Liver (tissue), 9 donors: ENCODE measurements around the gene ASCC1. TPM values are rescaled to one million over a fixed set of nuclear protein-coding genes. Genes with fewer than 3 reads are reported as not detected.

Source experiments
- DNase-seq: peaks from one replicate; pipeline ENCODE4 v3.0.0-alpha.2; 2017; ENCODE audit warnings: low spot score
- H3K27ac ChIP-seq, 2 donors: one replicate each; pipeline ENCODE4 v1.7.0; 2013; ENCODE audit warnings: inconsistent platforms in 2 of 2, low read length in 2 of 2, control low read depth in 1 of 2, low read depth in 1 of 2, mild to moderate bottlenecking in 1 of 2
- H3K27me3 ChIP-seq, 4 donors: one replicate each; pipeline versions ENCODE4 v1.6.1 to v1.7.0; 2013; ENCODE audit warnings: low read length in 3 of 4, inconsistent platforms in 1 of 4, mild to moderate bottlenecking in 1 of 4, moderate library complexity in 1 of 4; ENCODE audit not compliant: control insufficient read depth in 4 of 4, insufficient read depth in 4 of 4
- H3K36me3 ChIP-seq, 4 donors: one replicate each; pipeline versions ENCODE4 v1.6.1 to v1.7.0; 2013; ENCODE audit warnings: low read length in 3 of 4, mild to moderate bottlenecking in 3 of 4, low read depth in 1 of 4, moderate library complexity in 1 of 4; ENCODE audit not compliant: control insufficient read depth in 4 of 4, insufficient read depth in 3 of 4
- H3K4me1 ChIP-seq, 4 donors: one replicate each; pipeline versions ENCODE4 v1.6.1 to v1.7.0; 2013; ENCODE audit warnings: low read length in 3 of 4, mild to moderate bottlenecking in 3 of 4, moderate library complexity in 1 of 4; ENCODE audit not compliant: control insufficient read depth in 4 of 4, insufficient read depth in 4 of 4
- H3K4me3 ChIP-seq, 3 donors: one replicate each; pipeline versions ENCODE4 v1.6.1 to v1.7.0; 2013; ENCODE audit warnings: low read length in 3 of 3, control low read depth in 1 of 3, low read depth in 1 of 3, mild to moderate bottlenecking in 1 of 3
- H3K9ac ChIP-seq, 2 donors: one replicate each; pipeline ENCODE4 v1.7.0; 2013; ENCODE audit warnings: low read length in 2 of 2, mild to moderate bottlenecking in 2 of 2, moderate library complexity in 2 of 2, control low read depth in 1 of 2, low read depth in 1 of 2
- H3K9me3 ChIP-seq, 4 donors: one replicate each; pipeline versions ENCODE4 v1.6.1 to v1.7.0; 2013; ENCODE audit warnings: low read length in 3 of 4; ENCODE audit not compliant: control insufficient read depth in 4 of 4
- ATF3 ChIP-seq: IDR thresholded peaks from 2 replicates; pipeline ENCODE4 v1.6.1; 2016; ENCODE audit warnings: antibody characterized with exemption
- CTCF ChIP-seq: fragments of 150-350 bp; IDR thresholded peaks from 2 replicates; pipeline ENCODE4 v1.5.1; 2017; ENCODE audit warnings: improper control_type of control experiment, low read depth, low read length; ENCODE audit not compliant: missing input control
- EGR1 ChIP-seq, 2 donors: IDR thresholded peaks; 2 replicates each; pipeline ENCODE4 v1.6.1; 2016 to 2018; ENCODE audit warnings: antibody characterized with exemption in 2 of 2, low read depth in 2 of 2
- FOXA1 ChIP-seq: IDR thresholded peaks from 2 replicates; pipeline ENCODE4 v1.6.1; 2016; ENCODE audit warnings: antibody characterized with exemption
- FOXA2 ChIP-seq: IDR thresholded peaks from 2 replicates; pipeline ENCODE4 v1.6.1; 2016; ENCODE audit warnings: antibody characterized with exemption
- GABPA ChIP-seq, 2 donors: IDR thresholded peaks in 1 of 2; conservative IDR thresholded peaks in 1 of 2; 2 replicates each; pipeline ENCODE4 v1.6.1; 2016; ENCODE audit warnings: antibody characterized with exemption in 2 of 2, mild to moderate bottlenecking in 1 of 2, moderate library complexity in 1 of 2
- HNF4A ChIP-seq, 2 donors: conservative IDR thresholded peaks; 2 replicates each; pipeline ENCODE4 v1.6.1; 2016; ENCODE audit warnings: antibody characterized with exemption in 2 of 2, mild to moderate bottlenecking in 2 of 2
- JUND ChIP-seq, 2 donors: IDR thresholded peaks; 2 replicates each; pipeline ENCODE4 v1.6.1; 2016; ENCODE audit warnings: antibody characterized with exemption in 2 of 2
- MAX ChIP-seq: IDR thresholded peaks from 2 replicates; pipeline ENCODE4 v1.6.1; 2016; ENCODE audit warnings: antibody characterized with exemption
- NR2F2 ChIP-seq: IDR thresholded peaks from 2 replicates; pipeline ENCODE4 v1.6.1; 2016; ENCODE audit warnings: antibody characterized with exemption
- RAD21 ChIP-seq, 2 donors: IDR thresholded peaks; 2 replicates each; pipeline ENCODE4 v1.6.1; 2016; ENCODE audit warnings: antibody characterized with exemption in 2 of 2, mild to moderate bottlenecking in 2 of 2
- REST ChIP-seq: IDR thresholded peaks from 2 replicates; pipeline ENCODE4 v1.6.1; 2016; ENCODE audit warnings: antibody characterized with exemption, mild to moderate bottlenecking
- RXRA ChIP-seq, 2 donors: IDR thresholded peaks; 2 replicates each; pipeline ENCODE4 v1.6.1; 2017 to 2018; ENCODE audit warnings: antibody characterized with exemption in 2 of 2, mild to moderate bottlenecking in 1 of 2
- SP1 ChIP-seq: IDR thresholded peaks from 2 replicates; pipeline ENCODE4 v1.6.1; 2018; ENCODE audit warnings: antibody characterized with exemption, mild to moderate bottlenecking
- TAF1 ChIP-seq: conservative IDR thresholded peaks from 2 replicates; pipeline ENCODE4 v1.6.1; 2016; ENCODE audit warnings: antibody characterized with exemption, mild to moderate bottlenecking
- YY1 ChIP-seq: IDR thresholded peaks from 2 replicates; pipeline ENCODE4 v1.6.1; 2016; ENCODE audit warnings: antibody characterized with exemption, mild to moderate bottlenecking
- ZBTB33 ChIP-seq: IDR thresholded peaks from 2 replicates; pipeline ENCODE4 v1.6.1; 2016; ENCODE audit warnings: antibody characterized with exemption
- WGBS: extraction: QIAGEN DNeasy Blood & Tissue Kit; methylation state at CpG from one replicate; pipeline ENCODE4 v1.1.7; 2013; 5-methylcytosine and 5-hydroxymethylcytosine counted together
- polyA plus RNA-seq, 2 donors: library from polyadenylated mRNA; stranded (reverse) in 1 of 2; unstranded in 1 of 2; fragments of 200-250 nt in 1 of 2; fragments of >200 nt in 1 of 2; fragmentation: Nextera tagmentation in 1 of 2; extraction: Ambion mirVana in 1 of 2; gene quantifications; one replicate each; pipeline versions ENCODE4 v1.2.1 to v1.2.3, GENCODE V29; 2013 to 2015
- total RNA-seq, 2 donors: library from RNA; depleted of rRNA; stranded (reverse); fragments of >200 nt; gene quantifications; one replicate each; pipeline ENCODE4 v1.2.3, GENCODE V29; 2014
- donor health status: healthy.
- donor health status: healthy.
- donor health status: healthy.
- donor health status: healthy.
- donor health status: healthy.

Gene ASCC1
- total and polyA plus RNA-seq, 4 donors, result 6.9 to 13.9 (median 10.2) TPM

GRCh38 chr10:72053690-72054089, 162.4 kb downstream of the ASCC1 start:
- Histone ChIP-seq H3K36me3 (no peaks in the 10 kb centered on the region), H3K4me1 (no peaks in the 10 kb centered on the region), H3K27me3 (no peaks in the 10 kb centered on the region), H3K27ac (no peak overlapping the region), H3K9me3 (no peaks in the 10 kb centered on the region), H3K4me3 (no peak overlapping the region), H3K9ac (no peak overlapping the region)
- WGBS, result 91% methylated on average over 7 of the region's 7 CpGs
- DNase-seq, result no peak
- no peak for TF ChIP-seq RXRA (IDR thresholded peaks at IDR 0.05)
- no peak for TF ChIP-seq REST
- TF ChIP-seq NR2F2, result no peak

- Histone ChIP-seq H3K4me1 (no peaks in the 10 kb centered on the region), H3K9me3 (no peaks in the 10 kb centered on the region), H3K36me3 (no peaks in the 10 kb centered on the region), H3K27ac (no peak overlapping the region), H3K9ac (no peak overlapping the region), H3K27me3 (no peaks in the 10 kb centered on the region), H3K4me3 (no peak overlapping the region)
- WGBS, result 31% methylated on average over 3 of the region's 3 CpGs
- TF ChIP-seq RXRA (IDR thresholded peaks at IDR 0.05) (no peak), HNF4A (conservative IDR thresholded peaks at IDR 0.05) (no peak), FOXA2 (no peak), ATF3 (no peak), ZBTB33 (no peak), SP1 (no peak), GABPA (IDR thresholded peaks at IDR 0.05 in 1 of 2, conservative IDR thresholded peaks at IDR 0.05 in 1 of 2) (no peak), MAX (no peak), CTCF (no peak), NR2F2 (no peak), REST (no peak), JUND (IDR thresholded peaks at IDR 0.05) (no peak), RAD21 (IDR thresholded peaks at IDR 0.05) (no peak), TAF1 (no peak), YY1 (no peak), EGR1 (IDR thresholded peaks at IDR 0.05; ENCODE audit: low read depth in 2 of 2) (no peak), FOXA1 (no peak)
- no peak for DNase-seq
Measured at GRCh38 chr10:72050873-72051272, 165.2 kb downstream of the ASCC1 start.
